Measurements from ENCODE around the gene CACNA2D4. TPM values are rescaled to one million over a fixed set of nuclear protein-coding genes. Genes with fewer than 3 reads are reported as not detected.

The CACNA2D4 gene
- total and polyA plus RNA-seq, 8 donors, result 1.5 to 6.5 (median 1.9) TPM

DNA sequence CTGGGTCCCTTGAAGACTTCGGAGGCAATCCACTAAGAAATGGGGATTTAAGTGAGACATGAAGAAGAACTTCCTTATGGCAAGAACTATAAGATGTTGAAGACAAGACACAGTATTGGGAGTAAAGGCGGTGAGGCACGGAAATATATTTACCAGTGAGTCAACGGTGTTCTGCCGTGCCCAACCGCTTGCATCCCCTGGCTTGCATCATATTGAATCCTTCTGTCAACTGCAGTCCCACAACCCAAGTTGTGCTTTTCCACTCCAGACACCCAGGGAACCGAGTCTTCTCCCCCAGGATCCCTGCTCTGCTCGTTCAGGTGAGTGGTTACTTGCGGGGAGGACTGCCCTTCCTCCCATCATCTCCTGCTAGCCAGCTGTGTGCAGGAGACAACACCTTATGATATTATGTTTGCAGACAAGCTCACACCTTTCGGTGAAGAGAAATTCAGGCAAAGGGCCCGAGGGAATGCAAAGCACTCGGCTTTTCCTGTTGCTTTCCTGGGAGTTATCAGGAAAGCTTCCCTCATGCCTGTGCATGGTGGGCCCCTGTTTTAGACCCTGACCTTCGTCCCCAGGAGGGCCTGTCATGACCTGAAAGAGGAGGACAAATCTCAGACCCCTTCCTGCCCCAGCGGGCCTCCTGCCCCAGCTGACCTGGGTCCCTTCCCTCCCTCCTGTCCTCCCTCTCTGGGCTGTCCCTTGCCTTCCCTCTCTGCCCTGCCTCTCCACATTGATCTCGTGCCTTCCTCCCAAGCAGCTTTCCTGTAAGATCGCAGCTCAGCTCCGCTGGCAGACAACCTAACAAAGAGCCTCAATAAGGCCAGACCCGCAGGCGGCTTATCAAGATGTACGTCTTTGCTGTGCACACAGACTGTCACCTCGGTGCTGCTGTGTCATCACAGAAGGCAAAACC lies 102.4 kb downstream of the CACNA2D4 start:
- Histone ChIP-seq H3K27me3 (peaks cover 13 to 51% of the 10 kb centered on the region in 2 donors), H3K4me1 (peaks cover 0 to 32% of the 10 kb centered on the region in 2 donors), H3K27ac (no peak overlapping the region), H3K36me3 (no peaks in the 10 kb centered on the region), H3K9me3 (no peaks in the 10 kb centered on the region), H3K4me3 (no peak overlapping the region)
- intact Hi-C loops (cut with DNase I), result no loop called here
- TF ChIP-seq, protein P1, sequence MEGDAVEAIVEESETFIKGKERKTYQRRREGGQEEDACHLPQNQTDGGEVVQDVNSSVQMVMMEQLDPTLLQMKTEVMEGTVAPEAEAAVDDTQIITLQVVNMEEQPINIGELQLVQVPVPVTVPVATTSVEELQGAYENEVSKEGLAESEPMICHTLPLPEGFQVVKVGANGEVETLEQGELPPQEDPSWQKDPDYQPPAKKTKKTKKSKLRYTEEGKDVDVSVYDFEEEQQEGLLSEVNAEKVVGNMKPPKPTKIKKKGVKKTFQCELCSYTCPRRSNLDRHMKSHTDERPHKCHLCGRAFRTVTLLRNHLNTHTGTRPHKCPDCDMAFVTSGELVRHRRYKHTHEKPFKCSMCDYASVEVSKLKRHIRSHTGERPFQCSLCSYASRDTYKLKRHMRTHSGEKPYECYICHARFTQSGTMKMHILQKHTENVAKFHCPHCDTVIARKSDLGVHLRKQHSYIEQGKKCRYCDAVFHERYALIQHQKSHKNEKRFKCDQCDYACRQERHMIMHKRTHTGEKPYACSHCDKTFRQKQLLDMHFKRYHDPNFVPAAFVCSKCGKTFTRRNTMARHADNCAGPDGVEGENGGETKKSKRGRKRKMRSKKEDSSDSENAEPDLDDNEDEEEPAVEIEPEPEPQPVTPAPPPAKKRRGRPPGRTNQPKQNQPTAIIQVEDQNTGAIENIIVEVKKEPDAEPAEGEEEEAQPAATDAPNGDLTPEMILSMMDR (IDR thresholded peaks at IDR 0.05), result no peak
- DNase-seq, result no peak
- ATAC-seq, result no peak

DNA sequence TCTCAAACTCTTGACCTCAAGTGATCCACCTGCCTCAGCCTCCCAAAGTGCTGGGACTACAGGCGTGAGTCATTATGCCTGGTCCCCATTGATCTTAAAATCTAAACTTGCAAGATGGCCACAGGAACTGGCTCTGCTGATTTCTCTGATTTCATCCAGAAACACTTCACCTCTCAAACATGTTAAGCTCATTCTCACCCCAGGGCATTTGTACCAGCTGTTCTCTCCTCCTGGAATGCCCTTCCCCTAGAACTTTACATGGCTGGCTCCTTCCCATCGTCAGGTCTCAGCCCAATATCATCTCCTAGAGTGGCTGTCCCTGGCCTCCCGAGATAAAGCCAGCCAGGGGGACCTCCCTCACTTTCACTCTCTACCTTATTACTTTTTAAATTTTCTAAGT lies 103.3 kb downstream of the CACNA2D4 start:
- no peak overlapping the region for H3K4me3 ChIP-seq
- no peaks in the 10 kb centered on the region for H3K9me3 ChIP-seq
- TF ChIP-seq, protein P1 (IDR thresholded peaks at IDR 0.05), result no peak
- intact Hi-C loops (cut with DNase I), result no loop called here
- H3K27ac ChIP-seq, result no peak overlapping the region
- ATAC-seq (no peak), DNase-seq (no peak)
- peaks cover 0 to 40% of the 10 kb centered on the region in 2 donors for H3K4me1 ChIP-seq
- peaks cover 4 to 46% of the 10 kb centered on the region in 2 donors for H3K27me3 ChIP-seq
- H3K36me3 ChIP-seq, result no peaks in the 10 kb centered on the region

DNA sequence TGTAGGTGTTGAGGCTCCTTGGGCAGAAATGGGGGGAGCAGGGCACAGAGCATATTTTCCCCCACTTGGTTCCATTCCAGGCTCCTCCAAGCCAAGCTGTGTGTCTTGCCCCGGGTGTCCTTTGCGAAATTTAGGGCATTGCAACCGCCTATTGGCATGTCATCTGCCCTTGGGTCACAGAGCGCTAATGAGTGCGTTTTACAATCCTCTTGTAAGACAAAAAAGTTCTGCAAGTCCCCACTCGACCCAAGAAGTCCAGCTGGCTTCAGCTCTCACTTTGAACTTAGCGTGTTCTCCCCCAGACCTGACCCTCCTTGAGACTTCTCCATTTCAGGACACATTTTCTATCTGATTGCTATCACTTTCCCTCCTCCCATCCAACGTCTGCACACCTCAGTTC lies 104.2 kb downstream of the CACNA2D4 start:
- no peaks in the 10 kb centered on the region for H3K36me3 ChIP-seq
- no peak for ATAC-seq
- no peaks in the 10 kb centered on the region for H3K9me3 ChIP-seq
- no peak overlapping the region for H3K4me3 ChIP-seq
- no peak for DNase-seq
- H3K27me3 ChIP-seq, result peaks cover 0 to 37% of the 10 kb centered on the region in 2 donors
- TF ChIP-seq, protein P1 (IDR thresholded peaks at IDR 0.05), result no peak
- H3K27ac ChIP-seq, result no peak overlapping the region
- H3K4me1 ChIP-seq, result peaks cover 0 to 48% of the 10 kb centered on the region in 2 donors
- intact Hi-C loops (cut with DNase I), result no loop called here

DNA sequence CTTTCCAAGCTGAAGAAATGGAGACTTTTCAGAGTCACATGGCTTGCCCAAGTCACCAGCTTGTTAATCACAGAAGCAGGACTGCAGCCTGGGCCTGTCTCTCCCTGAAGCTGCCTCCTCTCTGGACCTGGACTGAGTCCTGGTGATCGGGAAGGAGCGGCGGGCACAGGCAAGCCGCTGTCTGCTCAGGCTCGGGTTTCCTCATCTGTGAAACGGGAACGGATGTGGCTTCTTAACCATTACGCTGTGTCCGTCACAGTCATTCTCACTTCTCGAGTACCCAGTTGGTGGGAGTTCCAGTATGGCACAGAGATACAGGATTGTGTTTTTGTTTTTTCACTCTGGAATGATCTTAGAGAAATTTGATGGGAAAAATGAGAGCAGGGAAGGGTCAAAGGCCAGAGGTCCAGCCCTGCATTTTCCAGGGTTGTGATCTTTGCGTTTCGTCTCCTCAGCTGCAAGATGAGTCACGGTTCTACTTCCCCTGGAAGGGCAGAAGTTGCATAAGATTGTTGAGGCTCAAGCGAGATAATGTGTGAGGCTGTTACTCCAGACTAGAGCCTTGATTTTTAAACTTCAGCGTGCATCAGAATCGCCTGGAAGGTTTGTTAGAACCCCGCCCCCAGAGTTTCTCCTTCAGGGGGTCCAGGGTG lies 105.7 kb downstream of the CACNA2D4 start:
- ATAC-seq, result peak; percentile 67
- H3K27ac ChIP-seq, result peak overlapping the region; percentile 62 to 94
- intact Hi-C loops (cut with DNase I), result no loop called here

More for the DNA sequence above, 105.7 kb downstream of the CACNA2D4 start:
- peaks cover 0 to 33% of the 10 kb centered on the region in 2 donors for H3K27me3 ChIP-seq
- no peaks in the 10 kb centered on the region for H3K9me3 ChIP-seq
- TF ChIP-seq, protein P1 (IDR thresholded peaks at IDR 0.05), result no peak
- no peaks in the 10 kb centered on the region for H3K36me3 ChIP-seq
- peak in 2 of 4 donors; percentile 77 to 85 for DNase-seq
- no peak overlapping the region for H3K4me3 ChIP-seq
- H3K4me1 ChIP-seq, result peaks cover 0 to 49% of the 10 kb centered on the region in 2 donors
